ENCODE data around the gene LINGO1. TPM values are rescaled to one million over a fixed set of nuclear protein-coding genes. Genes with fewer than 3 reads are reported as not detected.

LINGO1 gene
- total RNA-seq, 1 donor from 2014 or later: 4.5 TPM

DNA sequence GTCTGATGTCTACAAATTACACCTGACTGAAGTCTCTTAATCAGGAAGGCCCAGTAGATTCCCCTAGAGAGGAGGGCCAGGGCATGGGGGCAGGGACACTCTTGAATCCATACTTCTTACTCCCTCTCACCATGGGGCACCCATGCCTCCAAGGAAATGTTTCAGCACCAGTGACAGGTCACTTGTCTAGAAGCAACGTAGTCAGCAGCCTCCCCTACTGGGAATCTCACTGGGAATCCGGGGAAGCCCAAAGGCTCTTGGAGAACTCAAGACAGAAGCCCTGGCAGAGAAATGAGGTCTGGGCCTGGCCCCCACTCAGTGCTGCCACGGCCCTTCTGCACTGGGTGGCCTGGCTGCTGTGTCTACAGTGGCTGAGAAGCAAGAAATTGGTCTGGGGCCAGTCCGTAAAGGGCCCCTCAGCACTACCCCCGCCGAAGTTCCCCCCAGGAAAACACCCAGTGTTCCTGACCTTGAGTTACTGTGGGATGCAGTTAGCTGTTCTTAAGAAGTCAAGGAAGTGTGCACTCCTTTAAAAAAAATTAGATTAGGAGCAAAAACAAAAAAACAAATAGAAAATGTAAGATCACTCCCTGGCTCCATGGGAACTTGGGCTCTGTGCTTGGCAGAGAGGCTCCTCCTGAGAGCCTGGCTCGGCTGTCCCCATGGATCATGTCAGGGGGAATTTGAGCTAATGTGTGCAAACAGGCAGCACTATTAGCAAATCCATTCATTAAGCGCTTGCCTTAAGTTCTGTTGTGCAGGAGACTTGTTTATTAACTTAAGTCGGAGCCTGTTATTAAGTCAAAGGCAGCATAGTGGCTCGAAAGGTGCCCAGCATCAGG, 5.4 kb upstream of the LINGO1 start:
- DNase-seq (ENCODE audit: low read depth) (no peak), FAIRE-seq (no peak)
- Mint-ChIP-seq H3K27me3 (ENCODE audit: low read depth, unreplicated experiment) (peaks cover 64% of the 10 kb centered on the region), H3K27ac (ENCODE audit: unreplicated experiment) (no peak overlapping the region), H3K36me3 (ENCODE audit: low read depth, unreplicated experiment) (no peaks in the 10 kb centered on the region), H3K9me3 (ENCODE audit: unreplicated experiment) (no peaks in the 10 kb centered on the region), H3K4me3 (ENCODE audit: unreplicated experiment) (no peak overlapping the region), H3K4me1 (ENCODE audit: low read depth, unreplicated experiment) (no peaks in the 10 kb centered on the region)
- H3K79me2 ChIP-seq (ENCODE audit: insufficient read depth, low read length): no peaks in the 10 kb centered on the region
- peaks cover 27% of the 10 kb centered on the region for H3K27me3 ChIP-seq (ENCODE audit: insufficient read depth, low read length)
- no peak overlapping the region for H3K4me3 ChIP-seq (ENCODE audit: insufficient read depth, low read depth, low read length)
- peaks cover 3% of the 10 kb centered on the region for H3K4me1 ChIP-seq (ENCODE audit: insufficient read depth, low read length)
- no peak overlapping the region for H3K27ac ChIP-seq (ENCODE audit: low read depth, low read length)
- TF ChIP-seq, protein P1, sequence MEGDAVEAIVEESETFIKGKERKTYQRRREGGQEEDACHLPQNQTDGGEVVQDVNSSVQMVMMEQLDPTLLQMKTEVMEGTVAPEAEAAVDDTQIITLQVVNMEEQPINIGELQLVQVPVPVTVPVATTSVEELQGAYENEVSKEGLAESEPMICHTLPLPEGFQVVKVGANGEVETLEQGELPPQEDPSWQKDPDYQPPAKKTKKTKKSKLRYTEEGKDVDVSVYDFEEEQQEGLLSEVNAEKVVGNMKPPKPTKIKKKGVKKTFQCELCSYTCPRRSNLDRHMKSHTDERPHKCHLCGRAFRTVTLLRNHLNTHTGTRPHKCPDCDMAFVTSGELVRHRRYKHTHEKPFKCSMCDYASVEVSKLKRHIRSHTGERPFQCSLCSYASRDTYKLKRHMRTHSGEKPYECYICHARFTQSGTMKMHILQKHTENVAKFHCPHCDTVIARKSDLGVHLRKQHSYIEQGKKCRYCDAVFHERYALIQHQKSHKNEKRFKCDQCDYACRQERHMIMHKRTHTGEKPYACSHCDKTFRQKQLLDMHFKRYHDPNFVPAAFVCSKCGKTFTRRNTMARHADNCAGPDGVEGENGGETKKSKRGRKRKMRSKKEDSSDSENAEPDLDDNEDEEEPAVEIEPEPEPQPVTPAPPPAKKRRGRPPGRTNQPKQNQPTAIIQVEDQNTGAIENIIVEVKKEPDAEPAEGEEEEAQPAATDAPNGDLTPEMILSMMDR (IDR thresholded peaks at IDR 0.05; ENCODE audit: insufficient read depth, low read depth, low read length): no peak
- H3K9me3 ChIP-seq (ENCODE audit: insufficient read depth, low read depth, low read length): peaks cover 4% of the 10 kb centered on the region
- H3K36me3 ChIP-seq (ENCODE audit: insufficient read depth, low read length): no peaks in the 10 kb centered on the region
- no peak overlapping the region for H3K9ac ChIP-seq (ENCODE audit: low read length)
- H4K20me1 ChIP-seq (ENCODE audit: insufficient read depth, low read length): no peaks in the 10 kb centered on the region
- H2AFZ ChIP-seq (ENCODE audit: low read depth, low read length): no peak overlapping the region
- no peak overlapping the region for H3K4me2 ChIP-seq (ENCODE audit: low read length)

DNA sequence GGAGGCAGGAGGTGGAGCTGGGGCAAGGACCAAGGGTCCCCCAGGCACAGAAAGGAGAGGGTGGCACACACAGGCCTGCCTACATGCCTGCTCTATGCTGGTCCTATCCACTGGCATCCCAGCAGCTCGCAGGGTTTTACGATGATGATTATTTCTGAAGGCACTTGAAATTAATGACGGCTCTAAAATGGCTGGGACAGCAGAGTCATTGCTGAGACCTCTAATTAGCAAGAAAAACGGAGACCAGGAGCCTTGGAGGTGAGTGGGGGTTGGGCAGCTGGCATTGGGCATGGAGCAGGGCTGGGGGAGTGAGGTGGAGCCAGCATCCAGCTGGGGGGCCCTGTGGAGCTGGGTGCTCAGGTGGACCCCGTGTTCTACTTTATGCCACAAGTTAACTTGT, 3.5 kb upstream of the LINGO1 start:
- Histone ChIP-seq H3K9ac (ENCODE audit: low read length) (no peak overlapping the region), H3K4me1 (ENCODE audit: insufficient read depth, low read length) (peaks cover 6% of the 10 kb centered on the region), H3K9me3 (ENCODE audit: insufficient read depth, low read depth, low read length) (peaks cover 4% of the 10 kb centered on the region), H3K27ac (ENCODE audit: low read depth, low read length) (no peak overlapping the region), H3K4me2 (ENCODE audit: low read length) (no peak overlapping the region), H2AFZ (ENCODE audit: low read depth, low read length) (no peak overlapping the region), H3K36me3 (ENCODE audit: insufficient read depth, low read length) (no peaks in the 10 kb centered on the region), H3K27me3 (ENCODE audit: insufficient read depth, low read length) (peaks cover 37% of the 10 kb centered on the region), H3K4me3 (ENCODE audit: insufficient read depth, low read depth, low read length) (no peak overlapping the region), H4K20me1 (ENCODE audit: insufficient read depth, low read length) (no peaks in the 10 kb centered on the region), H3K79me2 (ENCODE audit: insufficient read depth, low read length) (no peaks in the 10 kb centered on the region)
- peaks cover 56% of the 10 kb centered on the region for H3K27me3 Mint-ChIP-seq (ENCODE audit: low read depth, unreplicated experiment)
- TF ChIP-seq EZH2 (IDR thresholded peaks at IDR 0.05; ENCODE audit: insufficient read depth, low read length): no peak
- TF ChIP-seq, protein P1 (IDR thresholded peaks at IDR 0.05; ENCODE audit: insufficient read depth, low read depth, low read length): no peak
- no peaks in the 10 kb centered on the region for H3K9me3 Mint-ChIP-seq (ENCODE audit: unreplicated experiment)
- H3K36me3 Mint-ChIP-seq (ENCODE audit: low read depth, unreplicated experiment): no peaks in the 10 kb centered on the region
- H3K4me3 Mint-ChIP-seq (ENCODE audit: unreplicated experiment): no peak overlapping the region
- DNase-seq (ENCODE audit: low read depth): no peak
- H3K27ac Mint-ChIP-seq (ENCODE audit: unreplicated experiment): no peak overlapping the region
- H3K4me1 Mint-ChIP-seq (ENCODE audit: low read depth, unreplicated experiment): no peaks in the 10 kb centered on the region
- FAIRE-seq: no peak
